ENCODE results near the gene TAP1.

TAP1 gene

DNA sequence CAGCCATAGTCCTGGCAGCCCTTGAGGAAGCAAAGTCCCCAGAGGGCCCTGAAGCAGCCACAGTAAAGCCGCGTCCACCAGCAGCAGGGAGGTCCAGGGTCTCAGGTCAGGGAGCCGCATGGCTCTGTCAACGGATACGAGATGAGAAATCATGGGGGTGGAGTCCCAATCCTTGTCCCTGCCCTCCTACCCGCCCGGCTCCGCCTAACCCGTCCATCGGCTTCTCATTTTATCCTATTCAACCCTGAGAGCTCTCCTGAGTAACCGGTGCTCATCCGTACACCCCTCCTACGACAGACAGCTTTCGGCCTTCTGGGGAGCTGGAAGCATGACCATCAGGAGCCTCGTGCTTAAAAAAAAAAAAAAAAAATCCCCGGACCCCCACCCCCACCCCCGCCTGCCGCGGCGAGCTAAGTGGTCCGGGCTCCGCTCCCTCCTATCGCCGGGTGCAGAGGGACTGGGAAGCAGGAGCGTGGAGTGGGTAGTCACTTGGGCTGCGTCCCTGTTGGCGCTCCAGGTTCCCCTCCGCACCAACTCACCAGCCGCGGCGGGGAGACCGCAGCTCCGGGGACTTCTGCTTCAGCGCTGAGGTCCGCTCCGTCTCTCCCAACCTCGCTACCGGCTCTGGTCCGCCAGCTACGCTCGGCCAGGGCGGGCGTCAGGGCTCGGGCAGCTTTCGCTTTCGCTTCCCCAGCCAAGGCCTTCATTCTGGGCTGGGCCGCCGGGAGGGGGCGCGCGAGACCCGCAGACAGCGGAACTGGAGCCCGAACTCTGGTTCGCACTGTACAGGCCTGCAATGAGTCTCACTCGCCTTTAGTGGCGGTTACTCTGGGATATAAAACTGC lies 15.2 kb downstream of the TAP1 start, which contains the start of gene TAP2:
Gene TAP2, minus strand, starts transcription at position 626 of the 845 bp plus-strand sequence. Its CDS starts 506 bp downstream, at position 120.
- no peaks in the 10 kb centered on the region; the same call in 1 of the 2 replicates for H3K36me3 ChIP-seq (ENCODE audit: control insufficient read depth, insufficient read depth, low read length)
- H3K27me3 ChIP-seq (ENCODE audit: control insufficient read depth, insufficient read depth, low read length) = peaks cover 46% of the 10 kb centered on the region
- peak within 1 kb of the TSS; percentile 65 for H3K9ac ChIP-seq (ENCODE audit: low read length)
- H3K4me1 ChIP-seq (ENCODE audit: control insufficient read depth, insufficient read depth, low read length) = peaks cover 9% of the 10 kb centered on the region
- H3K27ac ChIP-seq (ENCODE audit: low read depth, low read length) = no peak within 1 kb of the TSS
- H3K9me3 ChIP-seq (ENCODE audit: control insufficient read depth, insufficient read depth, low read depth, low read length) = no peaks in the 10 kb centered on the region
- peak within 1 kb of the TSS; percentile 87 for H3K4me3 ChIP-seq (ENCODE audit: low read depth, low read length)

GRCh38 chr6:32837651-32838113 lies 15.8 kb downstream of the TAP1 start:
- Histone ChIP-seq H3K4me3 (ENCODE audit: low read depth, low read length) (peak overlapping the region; percentile 87), H3K27ac (ENCODE audit: low read depth, low read length) (no peak overlapping the region), H3K9me3 (ENCODE audit: control insufficient read depth, insufficient read depth, low read depth, low read length) (no peaks in the 10 kb centered on the region), H3K36me3 (ENCODE audit: control insufficient read depth, insufficient read depth, low read length) (no peaks in the 10 kb centered on the region; the same call in 1 of the 2 replicates), H3K27me3 (ENCODE audit: control insufficient read depth, insufficient read depth, low read length) (peaks cover 39% of the 10 kb centered on the region), H3K9ac (ENCODE audit: low read length) (no peak overlapping the region), H3K4me1 (ENCODE audit: control insufficient read depth, insufficient read depth, low read length) (peaks cover 6% of the 10 kb centered on the region)

DNA sequence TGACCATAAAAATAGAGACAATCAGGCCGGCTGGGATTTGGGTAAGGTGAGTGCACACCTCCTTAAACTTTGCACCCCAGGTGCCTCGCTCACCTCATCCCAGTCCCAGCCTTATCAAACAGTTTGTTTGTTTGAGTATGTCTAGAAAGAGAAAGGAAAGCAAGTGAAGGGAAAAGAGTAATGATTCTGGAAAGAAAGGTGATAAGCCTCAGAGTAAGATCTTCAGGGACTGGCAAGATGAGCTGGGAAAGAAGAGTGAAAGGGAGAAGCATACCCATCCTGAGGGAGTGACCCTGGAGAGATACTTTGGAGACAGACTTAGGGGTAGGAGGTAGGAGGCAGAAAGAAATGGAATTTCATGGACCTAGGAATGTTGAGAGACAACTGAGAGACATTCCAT lies 16.6 kb downstream of the TAP1 start:
- H3K9ac ChIP-seq (ENCODE audit: low read length) = no peak overlapping the region
- H3K27ac ChIP-seq (ENCODE audit: low read depth, low read length) = no peak overlapping the region
- peaks cover 6% of the 10 kb centered on the region for H3K4me1 ChIP-seq (ENCODE audit: control insufficient read depth, insufficient read depth, low read length)
- H3K36me3 ChIP-seq (ENCODE audit: control insufficient read depth, insufficient read depth, low read length) = no peaks in the 10 kb centered on the region; the same call in 1 of the 2 replicates
- peaks cover 31% of the 10 kb centered on the region; the same call in 1 of the 2 replicates for H3K27me3 ChIP-seq (ENCODE audit: control insufficient read depth, insufficient read depth, low read length)
- H3K9me3 ChIP-seq (ENCODE audit: control insufficient read depth, insufficient read depth, low read depth, low read length) = no peaks in the 10 kb centered on the region
- H3K4me3 ChIP-seq (ENCODE audit: low read depth, low read length) = no peak overlapping the region

DNA sequence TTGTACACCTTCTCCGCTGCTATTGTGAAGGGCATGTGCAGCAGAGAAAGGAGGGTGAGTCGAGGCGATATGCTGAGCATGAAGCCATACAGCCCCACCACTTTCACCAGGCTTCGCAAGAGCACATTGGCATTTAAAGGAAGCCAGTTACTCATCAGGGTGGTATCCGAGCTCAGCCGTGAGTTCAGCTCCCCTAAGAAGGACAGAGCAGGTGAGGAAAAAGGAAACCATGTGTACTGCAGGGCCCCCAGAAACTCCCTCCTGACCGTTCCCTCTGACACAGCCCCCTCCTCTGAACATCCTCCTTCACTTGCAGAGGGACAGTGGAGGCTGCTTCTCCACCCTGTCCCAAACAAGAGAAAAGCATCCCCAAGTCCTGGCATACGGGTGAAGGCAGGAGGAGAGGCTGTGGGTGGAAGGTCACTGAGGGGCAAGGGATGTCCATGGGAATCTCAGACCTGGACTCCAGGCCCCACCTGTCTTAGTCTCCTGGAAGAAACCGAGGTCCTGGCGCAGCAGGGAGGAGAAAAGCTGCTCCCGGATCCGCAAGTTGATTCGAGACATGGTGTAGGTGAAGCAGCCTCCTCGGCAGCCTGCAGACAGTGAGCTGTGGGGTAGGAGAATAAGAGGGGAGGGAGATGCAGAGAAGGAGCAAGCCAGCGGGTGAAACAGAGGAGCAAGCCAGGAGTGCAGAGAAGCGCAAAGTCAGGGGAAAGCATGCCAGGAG lies 18.2 kb downstream of the TAP1 start:
- Histone ChIP-seq H3K36me3 (ENCODE audit: control insufficient read depth, insufficient read depth, low read length) (no peaks in the 10 kb centered on the region; the same call in 1 of the 2 replicates), H3K27me3 (ENCODE audit: control insufficient read depth, insufficient read depth, low read length) (peaks cover 20% of the 10 kb centered on the region; the same call in 1 of the 2 replicates), H3K4me1 (ENCODE audit: control insufficient read depth, insufficient read depth, low read length) (peaks cover 6% of the 10 kb centered on the region), H3K9ac (ENCODE audit: low read length) (no peak overlapping the region), H3K27ac (ENCODE audit: low read depth, low read length) (no peak overlapping the region), H3K4me3 (ENCODE audit: low read depth, low read length) (no peak overlapping the region), H3K9me3 (ENCODE audit: control insufficient read depth, insufficient read depth, low read depth, low read length) (no peaks in the 10 kb centered on the region)

GRCh38 chr6:32833664-32834063 lies 19.8 kb downstream of the TAP1 start:
- Histone ChIP-seq H3K9me3 (ENCODE audit: control insufficient read depth, insufficient read depth, low read depth, low read length) (no peaks in the 10 kb centered on the region), H3K9ac (ENCODE audit: low read length) (no peak overlapping the region), H3K27me3 (ENCODE audit: control insufficient read depth, insufficient read depth, low read length) (peaks cover 17% of the 10 kb centered on the region; the same call in 1 of the 2 replicates), H3K4me1 (ENCODE audit: control insufficient read depth, insufficient read depth, low read length) (peaks cover 6% of the 10 kb centered on the region), H3K27ac (ENCODE audit: low read depth, low read length) (no peak overlapping the region), H3K4me3 (ENCODE audit: low read depth, low read length) (no peak overlapping the region), H3K36me3 (ENCODE audit: control insufficient read depth, insufficient read depth, low read length) (peaks cover 3% of the 10 kb centered on the region; the same call in 1 of the 2 replicates)

DNA sequence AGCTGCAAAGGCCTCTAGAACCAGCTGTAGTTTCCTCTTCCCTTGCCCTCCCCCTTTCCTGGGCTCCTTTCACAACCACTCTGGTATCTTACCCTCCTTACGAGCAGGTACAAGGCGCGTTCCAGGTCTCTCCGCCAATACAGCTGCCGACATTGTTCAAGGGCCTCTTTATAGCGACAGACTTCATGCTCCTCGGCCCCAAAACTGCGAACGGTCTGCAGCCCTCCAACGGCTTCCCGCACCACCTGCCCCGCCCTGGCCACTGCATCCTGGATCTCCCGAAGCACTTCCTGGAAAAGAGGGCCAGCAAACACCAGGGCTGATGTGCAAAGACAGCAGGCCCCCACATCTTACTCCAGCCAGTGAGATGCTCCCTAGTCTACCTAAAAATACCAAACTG lies 21.0 kb downstream of the TAP1 start:
- Histone ChIP-seq H3K27me3 (ENCODE audit: control insufficient read depth, insufficient read depth, low read length) (peaks cover 15% of the 10 kb centered on the region; the same call in 1 of the 2 replicates), H3K9me3 (ENCODE audit: control insufficient read depth, insufficient read depth, low read depth, low read length) (no peaks in the 10 kb centered on the region), H3K9ac (ENCODE audit: low read length) (no peak overlapping the region), H3K4me1 (ENCODE audit: control insufficient read depth, insufficient read depth, low read length) (peaks cover 2% of the 10 kb centered on the region), H3K36me3 (ENCODE audit: control insufficient read depth, insufficient read depth, low read length) (peaks cover 3% of the 10 kb centered on the region; the same call in 1 of the 2 replicates), H3K27ac (ENCODE audit: low read depth, low read length) (no peak overlapping the region), H3K4me3 (ENCODE audit: low read depth, low read length) (no peak overlapping the region)

GRCh38 chr6:32830936-32831335 lies 22.6 kb downstream of the TAP1 start:
- H3K9me3 ChIP-seq (ENCODE audit: control insufficient read depth, insufficient read depth, low read depth, low read length) = no peaks in the 10 kb centered on the region
- no peaks in the 10 kb centered on the region for H3K4me1 ChIP-seq (ENCODE audit: control insufficient read depth, insufficient read depth, low read length)
- no peak overlapping the region for H3K4me3 ChIP-seq (ENCODE audit: low read depth, low read length)
- peaks cover 3% of the 10 kb centered on the region; the same call in 1 of the 2 replicates for H3K36me3 ChIP-seq (ENCODE audit: control insufficient read depth, insufficient read depth, low read length)
- no peak overlapping the region for H3K27ac ChIP-seq (ENCODE audit: low read depth, low read length)
- peaks cover 7% of the 10 kb centered on the region; the same call in 1 of the 2 replicates for H3K27me3 ChIP-seq (ENCODE audit: control insufficient read depth, insufficient read depth, low read length)
- H3K9ac ChIP-seq (ENCODE audit: low read length) = no peak overlapping the region

DNA sequence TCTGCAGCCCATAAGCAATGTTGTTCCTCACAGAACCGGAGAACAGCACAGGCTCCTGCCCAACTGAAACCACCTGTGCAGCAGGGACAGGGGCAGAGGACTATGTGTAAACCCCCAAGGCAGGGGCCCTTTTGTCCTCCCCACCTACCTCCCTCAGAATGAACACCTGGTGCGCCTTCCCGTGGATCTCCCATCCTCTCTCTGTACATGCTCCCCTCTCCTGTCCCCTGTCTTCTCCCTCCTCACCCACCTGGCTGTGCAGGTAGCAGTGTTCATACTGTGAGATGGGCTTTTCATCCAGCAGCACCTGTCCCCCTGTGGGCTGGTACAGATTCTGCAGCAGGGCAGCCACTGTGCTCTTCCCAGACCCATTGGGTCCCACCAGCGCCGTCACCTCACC lies 23.5 kb downstream of the TAP1 start:
- Histone ChIP-seq H3K4me3 (ENCODE audit: low read depth, low read length) (no peak overlapping the region), H3K36me3 (ENCODE audit: control insufficient read depth, insufficient read depth, low read length) (peaks cover 3% of the 10 kb centered on the region; the same call in 1 of the 2 replicates), H3K27me3 (ENCODE audit: control insufficient read depth, insufficient read depth, low read length) (peaks cover under 1% of the 10 kb centered on the region; the same call in 1 of the 2 replicates), H3K9ac (ENCODE audit: low read length) (no peak overlapping the region), H3K9me3 (ENCODE audit: control insufficient read depth, insufficient read depth, low read depth, low read length) (no peaks in the 10 kb centered on the region), H3K4me1 (ENCODE audit: control insufficient read depth, insufficient read depth, low read length) (no peaks in the 10 kb centered on the region), H3K27ac (ENCODE audit: low read depth, low read length) (no peak overlapping the region)

GRCh38 chr6:32829495-32829894 lies 24.0 kb downstream of the TAP1 start:
- Histone ChIP-seq H3K27me3 (ENCODE audit: control insufficient read depth, insufficient read depth, low read length) (no peaks in the 10 kb centered on the region), H3K36me3 (ENCODE audit: control insufficient read depth, insufficient read depth, low read length) (peaks cover 3% of the 10 kb centered on the region; the same call in 1 of the 2 replicates), H3K9me3 (ENCODE audit: control insufficient read depth, insufficient read depth, low read depth, low read length) (no peaks in the 10 kb centered on the region), H3K4me3 (ENCODE audit: low read depth, low read length) (no peak overlapping the region), H3K4me1 (ENCODE audit: control insufficient read depth, insufficient read depth, low read length) (no peaks in the 10 kb centered on the region), H3K9ac (ENCODE audit: low read length) (no peak overlapping the region), H3K27ac (ENCODE audit: low read depth, low read length) (no peak overlapping the region)

- no peak overlapping the region for H3K4me3 ChIP-seq (ENCODE audit: low read depth, low read length)
- no peaks in the 10 kb centered on the region for H3K9me3 ChIP-seq (ENCODE audit: control insufficient read depth, insufficient read depth, low read depth, low read length)
- peaks cover 3% of the 10 kb centered on the region; the same call in 1 of the 2 replicates for H3K36me3 ChIP-seq (ENCODE audit: control insufficient read depth, insufficient read depth, low read length)
- no peak overlapping the region for H3K9ac ChIP-seq (ENCODE audit: low read length)
- no peaks in the 10 kb centered on the region for H3K4me1 ChIP-seq (ENCODE audit: control insufficient read depth, insufficient read depth, low read length)
- H3K27ac ChIP-seq (ENCODE audit: low read depth, low read length) = no peak overlapping the region
- no peaks in the 10 kb centered on the region for H3K27me3 ChIP-seq (ENCODE audit: control insufficient read depth, insufficient read depth, low read length)
Observed at GRCh38 chr6:32827025-32827424, 26.5 kb downstream of the TAP1 start.
